K562 (cell line): ENCODE measurements around the gene LMBR1. TPM values are rescaled to one million over a fixed set of nuclear protein-coding genes. Genes with fewer than 3 reads are reported as not detected.
A peak's percentile ranks its signal among the peaks of the same experiment; 100 is the strongest.

Experiments
- CBX8 ChIP-seq: fragments of 200-600 bp; sonication (generic); IDR thresholded peaks from 2 replicates; pipeline ENCODE4 v1.6.1; 2012; ENCODE audit warnings: borderline replicate concordance, mixed run types, low read depth, mild to moderate bottlenecking, moderate library complexity, mixed read lengths, low read length, control low read depth, inconsistent platforms; ENCODE audit not compliant: poor library complexity, severe bottlenecking; ENCODE audit errors: extremely low read depth
- CREB3 ChIP-seq: fragments of 450-650 bp; conservative IDR thresholded peaks from 2 replicates; pipeline ENCODE4 v1.6.1; 2016; ENCODE audit warnings: missing genetic modification characterization, low read depth, mild to moderate bottlenecking, missing compliant biosample characterization, moderate library complexity
- E2F8 ChIP-seq: fragments of 450-650 bp; IDR thresholded peaks from 2 replicates; pipeline ENCODE4 v1.7.1; 2018; ENCODE audit warnings: mild to moderate bottlenecking, low read depth; ENCODE audit not compliant: partially characterized antibody
- FOS ChIP-seq: IDR thresholded peaks from 3 replicates; pipeline ENCODE4 v1.6.1; 2011; ENCODE audit not compliant: insufficient read length; ENCODE audit errors: extremely low read depth
- FOXP1 ChIP-seq: sonication (generic); formaldehyde crosslinking; IDR thresholded peaks from 2 replicates; pipeline ENCODE4 v1.8.0; 2022; ENCODE audit warnings: mild to moderate bottlenecking, missing genetic modification reagents
- HDGF ChIP-seq: fragments of 450-650 bp; IDR thresholded peaks from 2 replicates; pipeline ENCODE4 v1.6.1; 2016
- HNRNPUL1 ChIP-seq: fragments of 200-400 bp; formaldehyde crosslinking; IDR thresholded peaks from 2 replicates; pipeline ENCODE4 v1.6.1; 2017; ENCODE audit warnings: low read length
- HOMEZ ChIP-seq: fragments of 250-450 bp; sonication (Bioruptor Pico); IDR thresholded peaks from 2 replicates; pipeline ENCODE4 v1.4.0; 2020; ENCODE audit warnings: mild to moderate bottlenecking, moderate library complexity
- ILK ChIP-seq: fragments of 450-650 bp; IDR thresholded peaks from 2 replicates; pipeline ENCODE4 v1.6.1; 2016; ENCODE audit warnings: missing genetic modification characterization, low read depth, mild to moderate bottlenecking, missing compliant biosample characterization, moderate library complexity, borderline replicate concordance
- KDM1A ChIP-seq, 2 experiments: fragments of 450-650 bp; IDR thresholded peaks; 2 replicates each; pipeline ENCODE4 v1.6.1; 2016; ENCODE audit warnings: mild to moderate bottlenecking in 2 of 2
- MCM2 ChIP-seq: fragments of 450-650 bp; IDR thresholded peaks from 2 replicates; pipeline ENCODE4 v1.6.1; 2017; ENCODE audit warnings: low read depth, mild to moderate bottlenecking
- MTA3 ChIP-seq: fragments of 450-650 bp; formaldehyde crosslinking; IDR thresholded peaks from 2 replicates; pipeline ENCODE4 v1.6.1; 2017; ENCODE audit warnings: mild to moderate bottlenecking, borderline replicate concordance
- PHF8 ChIP-seq: fragments of 200-600 bp; sonication (generic); IDR thresholded peaks from 2 replicates; pipeline ENCODE4 v1.6.1; 2012; ENCODE audit warnings: mixed run types, mild to moderate bottlenecking, inconsistent platforms, low read length, moderate library complexity, borderline replicate concordance
- SMAD2 ChIP-seq: fragments of 150-350 bp; IDR thresholded peaks from 2 replicates; pipeline ENCODE4 v1.6.1; 2014; ENCODE audit warnings: low read depth, mild to moderate bottlenecking, low read length
- SMARCA4 ChIP-seq: fragments of 450-650 bp; IDR thresholded peaks from 2 replicates; pipeline ENCODE4 v1.6.1; 2016
- TAF9B ChIP-seq: fragments of 450-650 bp; IDR thresholded peaks from 2 replicates; pipeline ENCODE4 v1.6.1; 2018; ENCODE audit warnings: mild to moderate bottlenecking; ENCODE audit not compliant: partially characterized antibody
- XRCC4 ChIP-seq: IDR thresholded peaks from one replicate; pipeline ENCODE4 v1.6.1; 2011; ENCODE audit not compliant: insufficient read depth, insufficient read length; ENCODE audit errors: extremely low read depth
- ZNF184 ChIP-seq: sonication (generic); formaldehyde crosslinking; IDR thresholded peaks from 2 replicates; pipeline ENCODE4 v1.5.0; 2020; ENCODE audit warnings: missing genetic modification reagents
- polyA plus RNA-seq, 8 experiments: library from polyadenylated mRNA; depleted of rRNA in 4 of 8; stranded (reverse) in 5 of 8; unstranded in 3 of 8; fragments of >200 nt; fragmentation: Nextera tagmentation in 2 of 8; fragmentation: Illumina TruSeq in 1 of 8; extraction: Ambion mirVana in 2 of 8; extraction: Trizol in 1 of 8; gene quantifications; 2 replicates each; pipeline versions ENCODE4 v1.2.1 to v1.2.3, GENCODE V29; 2011 to 2014; ENCODE audit warnings: inconsistent platforms in 1 of 8, missing spikeins in 1 of 8
- total RNA-seq, 7 experiments: library from RNA; depleted of rRNA in 6 of 7; stranded (reverse); fragments of >200 nt in 6 of 7; fragmentation: Illumina TruSeq in 2 of 7; extraction: Trizol in 2 of 7; gene quantifications; 2 replicates each; pipeline versions ENCODE4 v1.2.1 to v1.2.3, GENCODE V29; 2011 to 2021; ENCODE audit warnings: low replicate concordance in 1 of 7
- TF ChIP-seq, protein P1 (sequence below): fragments of 250-450 bp; sonication (Bioruptor Pico); IDR thresholded peaks from 2 replicates; pipeline ENCODE4 v1.8.0; 2022; ENCODE audit warnings: inconsistent platforms, mild to moderate bottlenecking, moderate library complexity, borderline replicate concordance
- TF ChIP-seq, protein P2 (sequence below): fragments of 450-650 bp; IDR thresholded peaks from 2 replicates; pipeline ENCODE4 v1.6.1; 2016; ENCODE audit warnings: missing biosample characterization, missing genetic modification characterization

LMBR1 gene
- total and polyA plus RNA-seq, 9 of the 15 experiments (the other 6 are each of a cell fraction or from before 2014, with no cell fraction given), result 7.7 to 90.0 (median 59.9) TPM

- TF ChIP-seq CREB3 (tag), result peak; percentile 59; the same call in 1 of the 2 replicates
- TF ChIP-seq FOS, result no peak
- no peak for TF ChIP-seq SMARCA4
- TF ChIP-seq CBX8, result no peak
- TF ChIP-seq MCM2, result no peak
- no peak for TF ChIP-seq ZNF184 (CRISPR knock-in tag)
- TF ChIP-seq HDGF, result no peak
- TF ChIP-seq, protein P1, sequence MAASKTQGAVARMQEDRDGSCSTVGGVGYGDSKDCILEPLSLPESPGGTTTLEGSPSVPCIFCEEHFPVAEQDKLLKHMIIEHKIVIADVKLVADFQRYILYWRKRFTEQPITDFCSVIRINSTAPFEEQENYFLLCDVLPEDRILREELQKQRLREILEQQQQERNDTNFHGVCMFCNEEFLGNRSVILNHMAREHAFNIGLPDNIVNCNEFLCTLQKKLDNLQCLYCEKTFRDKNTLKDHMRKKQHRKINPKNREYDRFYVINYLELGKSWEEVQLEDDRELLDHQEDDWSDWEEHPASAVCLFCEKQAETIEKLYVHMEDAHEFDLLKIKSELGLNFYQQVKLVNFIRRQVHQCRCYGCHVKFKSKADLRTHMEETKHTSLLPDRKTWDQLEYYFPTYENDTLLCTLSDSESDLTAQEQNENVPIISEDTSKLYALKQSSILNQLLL (CRISPR knock-in tag), result no peak
- peak; percentile 98 for TF ChIP-seq FOXP1
- peak; percentile 91; the same call in 1 of the 2 replicates for TF ChIP-seq PHF8
- TF ChIP-seq HOMEZ (CRISPR knock-in tag), result peak; percentile 38; the same call in 1 of the 2 replicates
- no peak for TF ChIP-seq ILK (tag)
- TF ChIP-seq XRCC4, result no peak
- TF ChIP-seq, protein P2, sequence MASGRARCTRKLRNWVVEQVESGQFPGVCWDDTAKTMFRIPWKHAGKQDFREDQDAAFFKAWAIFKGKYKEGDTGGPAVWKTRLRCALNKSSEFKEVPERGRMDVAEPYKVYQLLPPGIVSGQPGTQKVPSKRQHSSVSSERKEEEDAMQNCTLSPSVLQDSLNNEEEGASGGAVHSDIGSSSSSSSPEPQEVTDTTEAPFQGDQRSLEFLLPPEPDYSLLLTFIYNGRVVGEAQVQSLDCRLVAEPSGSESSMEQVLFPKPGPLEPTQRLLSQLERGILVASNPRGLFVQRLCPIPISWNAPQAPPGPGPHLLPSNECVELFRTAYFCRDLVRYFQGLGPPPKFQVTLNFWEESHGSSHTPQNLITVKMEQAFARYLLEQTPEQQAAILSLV (tag), result no peak
- TF ChIP-seq KDM1A (IDR thresholded peaks at IDR 0.05), result no peak
- no peak for TF ChIP-seq TAF9B
- TF ChIP-seq E2F8, result no peak
- TF ChIP-seq SMAD2, result no peak
- peak; percentile 9 for TF ChIP-seq MTA3
- TF ChIP-seq HNRNPUL1, result no peak
These were observed 252.6 kb downstream of the LMBR1 start, which contains the start of gene RNF32 (continued) for GRCh38 chr7:156640257-156640948.
